Peyer's patch (tissue), 4 donors: Measurements from ENCODE around the gene RHEBL1. TPM values are rescaled to one million over a fixed set of nuclear protein-coding genes. Genes with fewer than 3 reads are reported as not detected.

Experiments
- DNase-seq, 3 donors: peaks; one replicate each; pipeline ENCODE4 v3.0.0-alpha.2; 2017 to 2019
- H3K27ac ChIP-seq, 4 donors: fragments of 200-600 bp; sonication (generic); one replicate each; pipeline ENCODE4 v1.5.1; 2016 to 2019
- H3K27me3 ChIP-seq, 2 donors: fragments of 200-600 bp; sonication (generic); one replicate each; pipeline ENCODE4 v1.5.1; 2019
- H3K36me3 ChIP-seq, 3 donors: fragments of 200-600 bp; sonication (generic); one replicate each; pipeline ENCODE4 v1.5.1; 2016 to 2019
- H3K4me1 ChIP-seq, 4 donors: fragments of 200-600 bp; sonication (generic); one replicate each; pipeline ENCODE4 v1.5.1; 2016 to 2019
- H3K4me3 ChIP-seq, 4 donors: fragments of 200-600 bp; sonication (generic); 1 replicate in 3 of 4; 2 replicates in 1 of 4; pipeline ENCODE4 v1.5.1; 2016 to 2019; ENCODE audit warnings: mild to moderate bottlenecking in 1 of 4
- H3K9me3 ChIP-seq, 4 donors: fragments of 200-600 bp; sonication (generic); one replicate each; pipeline ENCODE4 v1.5.1; 2016 to 2019; ENCODE audit warnings: mild to moderate bottlenecking in 1 of 4
- CTCF ChIP-seq, 6 experiments: fragments of 450-650 bp in 4 of 6; fragments of 200-600 bp in 2 of 6; sonication (generic) in 1 of 6; IDR thresholded peaks; one replicate each; pipeline ENCODE4 v1.5.1; 2017 to 2019; ENCODE audit warnings: antibody characterized with exemption in 6 of 6, mild to moderate bottlenecking in 3 of 6, moderate library complexity in 1 of 6
- POLR2A ChIP-seq, 2 donors: fragments of 450-650 bp; IDR thresholded peaks; one replicate each; pipeline ENCODE4 v1.5.1; 2017; ENCODE audit warnings: antibody characterized with exemption in 2 of 2, mild to moderate bottlenecking in 2 of 2, moderate library complexity in 2 of 2
- total RNA-seq, 4 donors: library from RNA; depleted of rRNA; stranded (reverse); fragments of >200 nt; gene quantifications; one replicate each; pipeline ENCODE4 v1.1.0, GENCODE V29; 2016

Gene RHEBL1
- total RNA-seq, 4 donors from 2014 or later, result not detected

- TF ChIP-seq CTCF (IDR thresholded peaks at IDR 0.05) (no peak), POLR2A (IDR thresholded peaks at IDR 0.05) (no peak)
Measured at GRCh38 chr12:49032276-49032675, 37.5 kb downstream of the RHEBL1 start.

GRCh38 chr12:49031573-49032161 lies 38.1 kb downstream of the RHEBL1 start:
- no peaks in the 10 kb centered on the region for H3K4me1 ChIP-seq
- DNase-seq, result no peak

More at GRCh38 chr12:49032276-49032675, 37.5 kb downstream of the RHEBL1 start:
- Histone ChIP-seq H3K36me3 (peaks cover 0 to 95% (median 0%) of the 10 kb centered on the region in 3 donors), H3K9me3 (no peaks in the 10 kb centered on the region), H3K4me3 (no peak overlapping the region), H3K27ac (no peak overlapping the region), H3K4me1 (no peaks in the 10 kb centered on the region), H3K27me3 (no peaks in the 10 kb centered on the region)
- peak in 1 of 3 donors; percentile 43 for DNase-seq

GRCh38 chr12:49030714-49031572 lies 38.8 kb downstream of the RHEBL1 start:
- Histone ChIP-seq H3K9me3 (no peaks in the 10 kb centered on the region), H3K4me3 (no peak overlapping the region), H3K27ac (no peak overlapping the region), H3K36me3 (peaks cover 0 to 97% (median 0%) of the 10 kb centered on the region in 3 donors), H3K4me1 (no peaks in the 10 kb centered on the region), H3K27me3 (no peaks in the 10 kb centered on the region)
- peak in 1 of 3 donors; percentile 45 for DNase-seq
- TF ChIP-seq CTCF (IDR thresholded peaks at IDR 0.05) (no peak), POLR2A (IDR thresholded peaks at IDR 0.05) (no peak)

More at GRCh38 chr12:49031573-49032161, 38.1 kb downstream of the RHEBL1 start:
- Histone ChIP-seq H3K36me3 (peaks cover 0 to 95% (median 0%) of the 10 kb centered on the region in 3 donors), H3K4me3 (no peak overlapping the region), H3K27ac (no peak overlapping the region), H3K9me3 (no peaks in the 10 kb centered on the region), H3K27me3 (no peaks in the 10 kb centered on the region)
- TF ChIP-seq CTCF (IDR thresholded peaks at IDR 0.05) (no peak), POLR2A (IDR thresholded peaks at IDR 0.05) (no peak)

GRCh38 chr12:49030119-49030518 lies 39.7 kb downstream of the RHEBL1 start:
- H3K9me3 ChIP-seq, result no peaks in the 10 kb centered on the region

More at GRCh38 chr12:49030119-49030518, 39.7 kb downstream of the RHEBL1 start:
- H3K4me3 ChIP-seq, result no peak overlapping the region
- H3K27ac ChIP-seq, result no peak overlapping the region
- no peak for DNase-seq
- H3K4me1 ChIP-seq, result no peaks in the 10 kb centered on the region
- H3K27me3 ChIP-seq, result no peaks in the 10 kb centered on the region
- peaks cover 0 to 97% (median 0%) of the 10 kb centered on the region in 3 donors for H3K36me3 ChIP-seq
- TF ChIP-seq POLR2A (IDR thresholded peaks at IDR 0.05) (no peak), CTCF (IDR thresholded peaks at IDR 0.05) (no peak)
